GM12878 (cell line): Measurements from ENCODE around the gene B3GNT9. TPM values are rescaled to one million over a fixed set of nuclear protein-coding genes. Genes with fewer than 3 reads are reported as not detected.

Source experiments
- ATAC-seq: fragments of 200-7000 bp; cut with Tn5 transposase; 3 replicates; pipeline ENCODE4 v1.9.1; 2020; ENCODE audit warnings: mild to moderate bottlenecking, moderate library complexity
- BruUV-seq: library from RNA; stranded (reverse); fragments of 400-500 nt; replicated peaks from 2 replicates; lab custom pipeline; 2021; lab: Mats Ljungman, UMichigan
- CTCF ChIA-PET: fragments of 300-600 bp; sonication (Branson Sonifier 250); formaldehyde crosslinking; extraction: SDS; loops from one replicate; lab custom pipeline; 2021; ENCODE audit warnings: inconsistent platforms; lab: Yijun Ruan, JAX
- POLR2A ChIA-PET: fragments of 350-600 bp; formaldehyde crosslinking; extraction: SDS; loops from one replicate; lab custom pipeline; 2021; ENCODE audit warnings: inconsistent platforms; lab: Charles Lee
- RAD21 ChIA-PET: fragments of 300-600 bp; sonication (Branson Sonifier 250); formaldehyde crosslinking; loops from one replicate; lab custom pipeline; 2023; ENCODE audit warnings: antibody characterized with exemption; ENCODE audit not compliant: unreplicated experiment; lab: Charles Lee
- SMC1A ChIA-PET: fragments of 300-600 bp; sonication (Branson Sonifier 250); formaldehyde crosslinking; loops from one replicate; lab custom pipeline; 2023; ENCODE audit not compliant: unreplicated experiment, uncharacterized antibody; lab: Charles Lee
- DNase-seq: peaks from one replicate; pipeline ENCODE4 v3.0.0-alpha.2; 2011; ENCODE audit warnings: low read depth, low spot score
- FAIRE-seq: peaks from 3 replicates; lab custom pipeline; 2011; peaks lifted over from hg19 to GRCh38; lab: Jason Lieb, UNC
- H2AFZ ChIP-seq: 2 replicates; pipeline ENCODE4 v1.6.0; 2011; ENCODE audit warnings: low read depth, low read length, control low read depth; ENCODE audit not compliant: control insufficient read depth
- H3K27ac ChIP-seq: 2 replicates; pipeline ENCODE4 v1.5.1; 2011; ENCODE audit warnings: control low read depth; ENCODE audit not compliant: control insufficient read depth, insufficient read depth
- H3K27me3 ChIP-seq, 2 experiments: replicated peaks in 1 of 2; 2 replicates each; pipeline versions ENCODE4 v1.6.0 to v1.6.1; 2011; ENCODE audit warnings: low read length in 1 of 2; ENCODE audit not compliant: control insufficient read depth in 2 of 2, insufficient read depth in 2 of 2
- H3K36me3 ChIP-seq, 2 experiments: 2 replicates each; pipeline ENCODE4 v1.5.1; 2011; ENCODE audit warnings: low read length in 1 of 2; ENCODE audit not compliant: control insufficient read depth in 2 of 2, insufficient read depth in 2 of 2
- H3K4me1 ChIP-seq: 2 replicates; pipeline ENCODE4 v1.6.1; 2011; ENCODE audit warnings: mild to moderate bottlenecking, low read length, moderate library complexity, mixed read lengths; ENCODE audit not compliant: control insufficient read depth, insufficient read depth
- H3K4me2 ChIP-seq: 2 replicates; pipeline ENCODE4 v1.6.0; 2011; ENCODE audit warnings: control low read depth; ENCODE audit not compliant: control insufficient read depth, insufficient read depth
- H3K4me3 ChIP-seq: fragments of 200-600 bp; sonication (generic); 2 replicates; pipeline ENCODE4 v1.5.1; 2016
- H3K79me2 ChIP-seq: 2 replicates; pipeline ENCODE4 v1.6.0; 2011; ENCODE audit warnings: low read length; ENCODE audit not compliant: control insufficient read depth, insufficient read depth
- H3K9ac ChIP-seq: 2 replicates; pipeline ENCODE4 v1.8.0; 2011; ENCODE audit warnings: low read length, control low read depth, mixed read lengths; ENCODE audit not compliant: control insufficient read depth, insufficient read depth
- H3K9me3 ChIP-seq: replicated peaks from 3 replicates; pipeline ENCODE4 v1.5.1; 2011; ENCODE audit warnings: mild to moderate bottlenecking, low read length; ENCODE audit not compliant: control insufficient read depth, insufficient read depth
- H4K20me1 ChIP-seq: 2 replicates; pipeline ENCODE4 v1.6.0; 2011; ENCODE audit not compliant: control insufficient read depth, insufficient read depth
- CHD1 ChIP-seq: IDR thresholded peaks from 2 replicates; pipeline ENCODE4 v1.6.1; 2012; ENCODE audit warnings: low read depth, low read length, improper control_type of control experiment
- DPF2 ChIP-seq: fragments of 450-650 bp; IDR thresholded peaks from 2 replicates; pipeline ENCODE4 v1.6.1; 2017; ENCODE audit warnings: mild to moderate bottlenecking
- EGR1 ChIP-seq, 2 experiments: IDR thresholded peaks; 1 replicate in 1 of 2; 2 replicates in 1 of 2; pipeline ENCODE4 v1.6.1; 2011 to 2012; ENCODE audit warnings: low read depth in 2 of 2, low read length in 2 of 2, borderline replicate concordance in 1 of 2, mild to moderate bottlenecking in 1 of 2, moderate library complexity in 1 of 2
- ETV6 ChIP-seq, 2 experiments: fragments of 450-650 bp in 1 of 2; IDR thresholded peaks in 1 of 2; conservative IDR thresholded peaks in 1 of 2; 2 replicates each; pipeline ENCODE4 v1.6.1; 2014; ENCODE audit warnings: antibody characterized with exemption in 1 of 2, borderline replicate concordance in 1 of 2, low read depth in 1 of 2, mild to moderate bottlenecking in 1 of 2, moderate library complexity in 1 of 2
- FOXK2 ChIP-seq: fragments of 450-650 bp; IDR thresholded peaks from 2 replicates; pipeline ENCODE4 v1.6.1; 2017; ENCODE audit warnings: mild to moderate bottlenecking, moderate library complexity
- KLF5 ChIP-seq: fragments of 450-650 bp; IDR thresholded peaks from 2 replicates; pipeline ENCODE4 v1.6.1; 2014; ENCODE audit warnings: mild to moderate bottlenecking; ENCODE audit not compliant: partially characterized antibody
- NFIC ChIP-seq: IDR thresholded peaks from 2 replicates; pipeline ENCODE4 v1.6.1; 2012; ENCODE audit warnings: low read depth, mild to moderate bottlenecking, inconsistent platforms, low read length, moderate library complexity
- POLR2AphosphoS5 ChIP-seq: IDR thresholded peaks from 2 replicates; pipeline ENCODE4 v1.6.1; 2011; ENCODE audit warnings: mild to moderate bottlenecking, low read length, inconsistent platforms
- RUNX3 ChIP-seq: IDR thresholded peaks from 2 replicates; pipeline ENCODE4 v1.6.1; 2012; ENCODE audit warnings: low read length, inconsistent platforms
- SRF ChIP-seq, 2 experiments: IDR thresholded peaks; 2 replicates each; pipeline ENCODE4 v1.6.1; 2011; ENCODE audit warnings: low read depth in 2 of 2, low read length in 2 of 2, mild to moderate bottlenecking in 1 of 2, moderate library complexity in 1 of 2
- TCF3 ChIP-seq: IDR thresholded peaks from 2 replicates; pipeline ENCODE4 v1.6.1; 2012; ENCODE audit warnings: low read depth, mild to moderate bottlenecking, low read length, borderline replicate concordance; ENCODE audit not compliant: insufficient read depth
- TCF7 ChIP-seq: IDR thresholded peaks from 2 replicates; pipeline ENCODE4 v1.6.1; 2014; ENCODE audit warnings: antibody characterized with exemption, borderline replicate concordance
- WGBS: methylation state at CpG from one replicate; pipeline ENCODE4 v1.1.6; 2016; ENCODE audit warnings: low lambda C conversion rate; ENCODE audit not compliant: insufficient replicate concordance, insufficient coverage; ENCODE audit errors: missing lambda C conversion rate; 5-methylcytosine and 5-hydroxymethylcytosine counted together
- in situ Hi-C: fragments of 300-500 bp; cut with MboI; formaldehyde crosslinking; loops from 9 replicates; pipeline ENCODE4 v1.14.3; 2018; ENCODE audit warnings: mixed read lengths
- intact Hi-C: fragments of 100-400 bp; cut with micrococcal nuclease; formaldehyde crosslinking; loops from one replicate; pipeline ENCODE4 v1.14.2; 2022; ENCODE audit not compliant: unreplicated experiment
- polyA plus RNA-seq, 11 experiments: library from polyadenylated mRNA; depleted of rRNA in 4 of 11; unstranded in 6 of 11; stranded (reverse) in 5 of 11; fragments of >200 nt; fragmentation: Nextera tagmentation in 4 of 11; fragmentation: Illumina TruSeq in 1 of 11; extraction: Ambion mirVana in 4 of 11; extraction: Trizol in 1 of 11; gene quantifications; 1 replicate in 1 of 11; 2 replicates in 10 of 11; pipeline versions ENCODE4 v1.2.1 to v1.2.3, GENCODE V29; 2011 to 2016; ENCODE audit warnings: inconsistent platforms in 2 of 11, missing spikeins in 2 of 11, low read depth in 1 of 11
- total RNA-seq, 4 experiments: library from RNA; depleted of rRNA in 3 of 4; stranded (reverse); fragments of >200 nt in 3 of 4; fragmentation: Illumina TruSeq in 1 of 4; extraction: Trizol in 1 of 4; gene quantifications; 2 replicates each; pipeline versions ENCODE4 v1.2.1 to v1.2.3, GENCODE V29; 2013 to 2021
- TF ChIP-seq, protein P1 (sequence below): IDR thresholded peaks from 2 replicates; pipeline ENCODE4 v1.6.1; 2012; ENCODE audit warnings: low read depth, low read length, improper control_type of control experiment
- TF ChIP-seq, protein P2 (sequence below): IDR thresholded peaks from 2 replicates; pipeline ENCODE4 v1.6.1; 2012; ENCODE audit warnings: low read depth, low read length, improper control_type of control experiment
- TF ChIP-seq, protein P3 (sequence below): fragments of 150-350 bp; IDR thresholded peaks from 2 replicates; pipeline ENCODE4 v1.6.1; 2016; ENCODE audit warnings: low read depth, low read length
- TF ChIP-seq, protein P4 (sequence below): fragments of 450-650 bp; IDR thresholded peaks from 2 replicates; pipeline ENCODE4 v1.6.1; 2016; ENCODE audit warnings: mild to moderate bottlenecking

Gene B3GNT9
- total and polyA plus RNA-seq, 10 of the 15 experiments (the other 5 are each of a cell fraction or from before 2014, with no cell fraction given) = 0.08 to 5.0 (median 1.9) TPM

DNA sequence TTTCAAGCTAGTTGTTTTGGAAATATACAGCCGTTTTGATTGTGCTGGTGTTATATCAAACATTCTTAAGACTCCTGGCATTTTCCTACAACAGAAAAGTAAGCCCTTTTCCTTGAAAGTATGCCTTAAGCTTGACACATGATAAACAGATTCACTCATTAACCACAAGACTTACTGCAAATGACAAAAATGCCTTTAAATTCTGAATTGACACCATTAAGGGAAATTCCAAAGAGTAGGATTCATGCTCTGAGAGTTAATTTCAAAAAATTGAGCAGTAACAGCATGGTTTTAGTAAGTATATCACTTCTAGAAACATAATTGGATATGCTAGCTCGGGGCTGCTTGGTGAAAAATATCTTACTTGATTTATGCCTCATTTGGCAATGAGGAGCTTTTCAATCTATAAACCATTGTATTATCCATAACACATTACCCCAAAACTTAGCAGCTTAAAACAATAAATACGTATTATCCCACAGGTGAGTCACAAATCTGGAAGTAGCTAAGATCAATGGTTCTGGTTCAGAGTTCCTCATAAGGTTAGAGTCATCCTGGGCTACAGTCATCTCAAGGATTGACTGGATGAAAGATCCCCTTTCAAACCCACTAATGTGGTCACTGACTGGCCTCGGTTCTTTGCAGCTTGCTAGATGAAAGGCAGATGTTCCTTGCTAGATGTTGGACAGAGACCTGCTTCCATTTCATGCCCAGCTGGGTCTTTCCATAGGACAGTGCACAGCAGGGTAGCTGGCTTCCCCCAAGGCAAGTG, 49.3 kb downstream of the B3GNT9 start:
- FAIRE-seq (no peak), DNase-seq (no peak), ATAC-seq (peak; percentile 39; the same call in 2 of the 3 replicates)
- H4K20me1 ChIP-seq = no peaks in the 10 kb centered on the region
- ChIA-PET RAD21 (interaction anchor here (0.6 to 6.5 kb wide), 14 partner anchors 8 to 147 kb away, joined by 3 to 85 read pairs (median 4); partner anchors contain the start of gene NOL3), SMC1A (interaction anchor here (0.7 to 4.0 kb wide), 21 partner anchors 8 to 208 kb away, joined by 3 to 57 read pairs (median 4); partner anchors contain the start of genes CBFB and PHAF1), POLR2A (interaction anchor here (0.6 to 2.2 kb wide), 5 partner anchors 10 to 137 kb away, joined by 3 to 12 read pairs (median 4); no protein-coding TSS in a partner anchor), CTCF (interaction anchor here (0.5 to 8.6 kb wide), 27 partner anchors 8 to 379 kb away, joined by 3 to 205 read pairs (median 4); partner anchors contain the start of genes ATP6V0D1, B3GNT9, CBFB and FBXL8)
- H3K9ac ChIP-seq = no peak overlapping the region
- H3K27ac ChIP-seq = no peak overlapping the region
- H3K4me2 ChIP-seq = no peak overlapping the region
- no peaks in the 10 kb centered on the region for H3K79me2 ChIP-seq
- 22% methylated on average over 4 of the region's 4 CpGs for WGBS
- H2AFZ ChIP-seq = no peak overlapping the region
- intact Hi-C loops (loop anchor here (1.0 to 5.0 kb wide), 3 partner anchors 56 to 125 kb away; partner anchors contain the start of genes FBXL8 and TRADD), in situ Hi-C loops (loop anchor here (5.0 kb wide), 1 partner anchor 84 kb away; no protein-coding TSS in a partner anchor)
- H3K9me3 ChIP-seq = no peaks in the 10 kb centered on the region
- peaks cover 8% of the 10 kb centered on the region for H3K4me1 ChIP-seq
- peaks cover 0 to 5% of the 10 kb centered on the region in 2 experiments; a peak in 1 of 4 replicates for H3K36me3 ChIP-seq
- H3K27me3 ChIP-seq = no peaks in the 10 kb centered on the region
- BruUV-seq = no TSS peak
- H3K4me3 ChIP-seq = no peak overlapping the region
- TF ChIP-seq FOXK2 (no peak), KLF5 (no peak), SRF (IDR thresholded peaks at IDR 0.05; ENCODE audit: low read depth in 2 of 2, low read length in 2 of 2) (0 out of 4 replicates have a peak, but pooled peaks of 1 of the 2 experiments have one; percentile 7), ETV6 (conservative IDR thresholded peaks at IDR 0.05 in 1 of 2, IDR thresholded peaks at IDR 0.05 in 1 of 2; ENCODE audit: borderline replicate concordance in 1 of 2, low read depth in 1 of 2) (no peak), TCF3 (no peak), DPF2 (no peak), RUNX3 (peak; percentile 79), CHD1 (no peak), POLR2AphosphoS5 (no peak), EGR1 (IDR thresholded peaks at IDR 0.05; ENCODE audit: borderline replicate concordance in 1 of 2, low read depth in 2 of 2, low read length in 2 of 2) (no peak), NFIC (peak; percentile 61; the same call in 1 of the 2 replicates), TCF7 (no peak)
- TF ChIP-seq, protein P1, sequence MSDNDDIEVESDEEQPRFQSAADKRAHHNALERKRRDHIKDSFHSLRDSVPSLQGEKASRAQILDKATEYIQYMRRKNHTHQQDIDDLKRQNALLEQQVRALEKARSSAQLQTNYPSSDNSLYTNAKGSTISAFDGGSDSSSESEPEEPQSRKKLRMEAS = no peak
- TF ChIP-seq, protein P2, sequence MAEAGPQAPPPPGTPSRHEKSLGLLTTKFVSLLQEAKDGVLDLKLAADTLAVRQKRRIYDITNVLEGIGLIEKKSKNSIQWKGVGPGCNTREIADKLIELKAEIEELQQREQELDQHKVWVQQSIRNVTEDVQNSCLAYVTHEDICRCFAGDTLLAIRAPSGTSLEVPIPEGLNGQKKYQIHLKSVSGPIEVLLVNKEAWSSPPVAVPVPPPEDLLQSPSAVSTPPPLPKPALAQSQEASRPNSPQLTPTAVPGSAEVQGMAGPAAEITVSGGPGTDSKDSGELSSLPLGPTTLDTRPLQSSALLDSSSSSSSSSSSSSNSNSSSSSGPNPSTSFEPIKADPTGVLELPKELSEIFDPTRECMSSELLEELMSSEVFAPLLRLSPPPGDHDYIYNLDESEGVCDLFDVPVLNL = no peak
- TF ChIP-seq, protein P3, sequence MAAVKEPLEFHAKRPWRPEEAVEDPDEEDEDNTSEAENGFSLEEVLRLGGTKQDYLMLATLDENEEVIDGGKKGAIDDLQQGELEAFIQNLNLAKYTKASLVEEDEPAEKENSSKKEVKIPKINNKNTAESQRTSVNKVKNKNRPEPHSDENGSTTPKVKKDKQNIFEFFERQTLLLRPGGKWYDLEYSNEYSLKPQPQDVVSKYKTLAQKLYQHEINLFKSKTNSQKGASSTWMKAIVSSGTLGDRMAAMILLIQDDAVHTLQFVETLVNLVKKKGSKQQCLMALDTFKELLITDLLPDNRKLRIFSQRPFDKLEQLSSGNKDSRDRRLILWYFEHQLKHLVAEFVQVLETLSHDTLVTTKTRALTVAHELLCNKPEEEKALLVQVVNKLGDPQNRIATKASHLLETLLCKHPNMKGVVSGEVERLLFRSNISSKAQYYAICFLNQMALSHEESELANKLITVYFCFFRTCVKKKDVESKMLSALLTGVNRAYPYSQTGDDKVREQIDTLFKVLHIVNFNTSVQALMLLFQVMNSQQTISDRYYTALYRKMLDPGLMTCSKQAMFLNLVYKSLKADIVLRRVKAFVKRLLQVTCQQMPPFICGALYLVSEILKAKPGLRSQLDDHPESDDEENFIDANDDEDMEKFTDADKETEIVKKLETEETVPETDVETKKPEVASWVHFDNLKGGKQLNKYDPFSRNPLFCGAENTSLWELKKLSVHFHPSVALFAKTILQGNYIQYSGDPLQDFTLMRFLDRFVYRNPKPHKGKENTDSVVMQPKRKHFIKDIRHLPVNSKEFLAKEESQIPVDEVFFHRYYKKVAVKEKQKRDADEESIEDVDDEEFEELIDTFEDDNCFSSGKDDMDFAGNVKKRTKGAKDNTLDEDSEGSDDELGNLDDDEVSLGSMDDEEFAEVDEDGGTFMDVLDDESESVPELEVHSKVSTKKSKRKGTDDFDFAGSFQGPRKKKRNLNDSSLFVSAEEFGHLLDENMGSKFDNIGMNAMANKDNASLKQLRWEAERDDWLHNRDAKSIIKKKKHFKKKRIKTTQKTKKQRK = no peak
- TF ChIP-seq, protein P4, sequence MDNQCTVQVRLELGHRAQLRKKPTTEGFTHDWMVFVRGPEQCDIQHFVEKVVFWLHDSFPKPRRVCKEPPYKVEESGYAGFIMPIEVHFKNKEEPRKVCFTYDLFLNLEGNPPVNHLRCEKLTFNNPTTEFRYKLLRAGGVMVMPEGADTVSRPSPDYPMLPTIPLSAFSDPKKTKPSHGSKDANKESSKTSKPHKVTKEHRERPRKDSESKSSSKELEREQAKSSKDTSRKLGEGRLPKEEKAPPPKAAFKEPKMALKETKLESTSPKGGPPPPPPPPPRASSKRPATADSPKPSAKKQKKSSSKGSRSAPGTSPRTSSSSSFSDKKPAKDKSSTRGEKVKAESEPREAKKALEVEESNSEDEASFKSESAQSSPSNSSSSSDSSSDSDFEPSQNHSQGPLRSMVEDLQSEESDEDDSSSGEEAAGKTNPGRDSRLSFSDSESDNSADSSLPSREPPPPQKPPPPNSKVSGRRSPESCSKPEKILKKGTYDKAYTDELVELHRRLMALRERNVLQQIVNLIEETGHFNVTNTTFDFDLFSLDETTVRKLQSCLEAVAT = no peak
